Measurements from ENCODE around the gene ZC3H13. TPM values are rescaled to one million over a fixed set of nuclear protein-coding genes. Genes with fewer than 3 reads are reported as not detected.

Gene ZC3H13
- total RNA-seq, 1 donor from 2014 or later, result 52.0 TPM

GRCh38 chr13:45975337-45975736, 77.2 kb downstream of the ZC3H13 start:
- Histone ChIP-seq H3K4me1 (no peaks in the 10 kb centered on the region), H3K4me3 (no peak overlapping the region), H3K36me3 (peaks cover 92% of the 10 kb centered on the region), H3K9me3 (no peaks in the 10 kb centered on the region), H3K27me3 (ENCODE audit: low read depth) (no peaks in the 10 kb centered on the region), H3K27ac (no peak overlapping the region)
- no peak for TF ChIP-seq CTCF (IDR thresholded peaks at IDR 0.05)
- intact Hi-C loops (cut with DNase I), result no loop called here
- ATAC-seq, result no peak
- DNase-seq, result no peak

- DNase-seq, result no peak
- Histone ChIP-seq H3K27me3 (ENCODE audit: low read depth) (no peaks in the 10 kb centered on the region), H3K4me3 (no peak overlapping the region), H3K36me3 (peaks cover 95% of the 10 kb centered on the region), H3K9me3 (no peaks in the 10 kb centered on the region), H3K27ac (no peak overlapping the region), H3K4me1 (no peaks in the 10 kb centered on the region)
- ATAC-seq, result no peak
- intact Hi-C loops (cut with DNase I), result no loop called here
- no peak for TF ChIP-seq CTCF (IDR thresholded peaks at IDR 0.05)
These were observed 78.0 kb downstream of the ZC3H13 start for GRCh38 chr13:45974500-45974899.

- no peaks in the 10 kb centered on the region for H3K9me3 ChIP-seq
- peaks cover 98% of the 10 kb centered on the region for H3K36me3 ChIP-seq
- H3K27ac ChIP-seq, result no peak overlapping the region
- no peaks in the 10 kb centered on the region for H3K27me3 ChIP-seq (ENCODE audit: low read depth)
- no peak for TF ChIP-seq CTCF (IDR thresholded peaks at IDR 0.05)
- DNase-seq (no peak), ATAC-seq (no peak)
- intact Hi-C loops (cut with DNase I), result no loop called here
- no peak overlapping the region for H3K4me3 ChIP-seq
- no peaks in the 10 kb centered on the region for H3K4me1 ChIP-seq
These were observed 85.0 kb downstream of the ZC3H13 start for GRCh38 chr13:45967589-45967988.

GRCh38 chr13:45966715-45967114, 85.8 kb downstream of the ZC3H13 start:
- H3K36me3 ChIP-seq, result peaks cover 96% of the 10 kb centered on the region
- H3K4me1 ChIP-seq, result no peaks in the 10 kb centered on the region
- no peak for ATAC-seq
- no peak overlapping the region for H3K4me3 ChIP-seq
- TF ChIP-seq CTCF (IDR thresholded peaks at IDR 0.05), result no peak
- no peak for DNase-seq
- no peak overlapping the region for H3K27ac ChIP-seq
- H3K9me3 ChIP-seq, result no peaks in the 10 kb centered on the region
- H3K27me3 ChIP-seq (ENCODE audit: low read depth), result no peaks in the 10 kb centered on the region
- intact Hi-C loops (cut with DNase I), result no loop called here

GRCh38 chr13:45961468-45961867, 91.1 kb downstream of the ZC3H13 start:
- intact Hi-C loops (cut with DNase I), result no loop called here
- DNase-seq, result no peak

More at GRCh38 chr13:45961468-45961867, 91.1 kb downstream of the ZC3H13 start:
- ATAC-seq, result no peak
- H3K4me1 ChIP-seq, result no peaks in the 10 kb centered on the region
- no peak overlapping the region for H3K4me3 ChIP-seq
- no peaks in the 10 kb centered on the region for H3K27me3 ChIP-seq (ENCODE audit: low read depth)
- no peak for TF ChIP-seq CTCF (IDR thresholded peaks at IDR 0.05)
- no peaks in the 10 kb centered on the region for H3K9me3 ChIP-seq
- no peak overlapping the region for H3K27ac ChIP-seq
- H3K36me3 ChIP-seq, result peaks cover 82% of the 10 kb centered on the region

All from lower lobe of right lung (tissue), 2 donors.